Urinary bladder (tissue), 4 donors: Measurements from ENCODE around the gene LIG1. TPM values are rescaled to one million over a fixed set of nuclear protein-coding genes. Genes with fewer than 3 reads are reported as not detected.

Source experiments
- DNase-seq: peaks from one replicate; pipeline ENCODE4 v3.0.0-alpha.2; 2015; ENCODE audit errors: extremely low spot score
- H3K27ac ChIP-seq: one replicate; pipeline ENCODE4 v1.5.1; 2013; ENCODE audit warnings: low read depth, mild to moderate bottlenecking, moderate library complexity
- H3K36me3 ChIP-seq: one replicate; pipeline ENCODE4 v1.6.1; 2013; ENCODE audit warnings: mild to moderate bottlenecking, moderate library complexity; ENCODE audit not compliant: insufficient read depth
- H3K4me1 ChIP-seq: one replicate; pipeline ENCODE4 v1.6.1; 2013; ENCODE audit warnings: mild to moderate bottlenecking, moderate library complexity; ENCODE audit not compliant: insufficient read depth
- H3K4me3 ChIP-seq: one replicate; pipeline ENCODE4 v1.5.1; 2013; ENCODE audit warnings: low read depth, low read length
- WGBS: extraction: QIAGEN DNeasy Blood & Tissue Kit; methylation state at CpG from one replicate; pipeline ENCODE4 v1.1.7; 2013; 5-methylcytosine and 5-hydroxymethylcytosine counted together
- polyA plus RNA-seq: library from polyadenylated mRNA; stranded (reverse); fragments of 200-250 nt; gene quantifications from one replicate; pipeline ENCODE4 v1.2.3, GENCODE V29; 2013
- total RNA-seq: library from RNA; depleted of rRNA; stranded (reverse); fragments of >200 nt; gene quantifications from one replicate; pipeline ENCODE4 v1.2.3, GENCODE V29; 2014
- donor health status: healthy with polysubstance abuse.
- donor health status: healthy.

Gene LIG1
- total and polyA plus RNA-seq, 2 donors: 11.4 to 21.6 TPM

- WGBS: 4% methylated on average over 15 of the region's 15 CpGs
- peak overlapping the region; percentile 74 for H3K4me3 ChIP-seq
- H3K36me3 ChIP-seq: no peaks in the 10 kb centered on the region
- H3K27ac ChIP-seq: no peak overlapping the region
- peak; percentile 35 for DNase-seq
- H3K4me1 ChIP-seq: no peaks in the 10 kb centered on the region
Measured at GRCh38 chr19:48169578-48169938, 586 bp downstream of the LIG1 start.

- Histone ChIP-seq H3K27ac (no peak overlapping the region), H3K4me3 (no peak overlapping the region), H3K4me1 (no peaks in the 10 kb centered on the region), H3K36me3 (no peaks in the 10 kb centered on the region)
- no peak for DNase-seq
- WGBS: 91% methylated on average over 5 of the region's 5 CpGs
Measured at GRCh38 chr19:48168689-48169088, 1.5 kb downstream of the LIG1 start.

- no peak for DNase-seq
- no peak overlapping the region for H3K4me3 ChIP-seq
- 92% methylated on average over 12 of the region's 12 CpGs for WGBS
Measured at GRCh38 chr19:48158210-48158790, 11.8 kb downstream of the LIG1 start.

GRCh38 chr19:48154003-48154402 lies 16.1 kb downstream of the LIG1 start:
- H3K27ac ChIP-seq: no peak overlapping the region
- no peaks in the 10 kb centered on the region for H3K36me3 ChIP-seq
- no peak overlapping the region for H3K4me3 ChIP-seq
- 52% methylated on average over 9 of the region's 9 CpGs for WGBS
- DNase-seq: no peak
- H3K4me1 ChIP-seq: no peaks in the 10 kb centered on the region

More at GRCh38 chr19:48158210-48158790, 11.8 kb downstream of the LIG1 start:
- no peak overlapping the region for H3K27ac ChIP-seq
- H3K4me1 ChIP-seq: no peaks in the 10 kb centered on the region
- peaks cover 2% of the 10 kb centered on the region for H3K36me3 ChIP-seq

- no peaks in the 10 kb centered on the region for H3K36me3 ChIP-seq
- no peak overlapping the region for H3K27ac ChIP-seq
- no peak overlapping the region for H3K4me3 ChIP-seq
- H3K4me1 ChIP-seq: no peaks in the 10 kb centered on the region
- peak; percentile 20 for DNase-seq
- WGBS: 32% methylated on average over 8 of the region's 8 CpGs
Measured at GRCh38 chr19:48152551-48152950, 17.6 kb downstream of the LIG1 start.

- DNase-seq: no peak
- H3K4me3 ChIP-seq: no peak overlapping the region
- no peaks in the 10 kb centered on the region for H3K36me3 ChIP-seq
- no peaks in the 10 kb centered on the region for H3K4me1 ChIP-seq
- WGBS: 30% methylated on average over 6 of the region's 6 CpGs
- no peak overlapping the region for H3K27ac ChIP-seq
Measured at GRCh38 chr19:48149430-48149829, 20.7 kb downstream of the LIG1 start.

- no peak overlapping the region for H3K27ac ChIP-seq
- H3K36me3 ChIP-seq: no peaks in the 10 kb centered on the region
- H3K4me1 ChIP-seq: no peaks in the 10 kb centered on the region
- 96% methylated on average over 9 of the region's 9 CpGs for WGBS
- H3K4me3 ChIP-seq: no peak overlapping the region
- DNase-seq: no peak
Measured at GRCh38 chr19:48148576-48148975, 21.6 kb downstream of the LIG1 start.

GRCh38 chr19:48147597-48148175 lies 22.5 kb downstream of the LIG1 start:
- Histone ChIP-seq H3K4me3 (no peak overlapping the region), H3K36me3 (no peaks in the 10 kb centered on the region), H3K4me1 (no peaks in the 10 kb centered on the region), H3K27ac (no peak overlapping the region)
- WGBS: 92% methylated on average over 4 of the region's 4 CpGs
- no peak for DNase-seq

GRCh38 chr19:48139053-48139452 lies 31.1 kb downstream of the LIG1 start:
- no peak overlapping the region for H3K27ac ChIP-seq
- 86% methylated on average over 6 of the region's 6 CpGs for WGBS
- H3K36me3 ChIP-seq: no peaks in the 10 kb centered on the region
- DNase-seq: no peak
- H3K4me3 ChIP-seq: no peak overlapping the region
- H3K4me1 ChIP-seq: no peaks in the 10 kb centered on the region

- Histone ChIP-seq H3K4me1 (no peaks in the 10 kb centered on the region), H3K36me3 (no peaks in the 10 kb centered on the region), H3K27ac (no peak overlapping the region), H3K4me3 (no peak overlapping the region)
- 91% methylated on average over 26 of the region's 26 CpGs for WGBS
- DNase-seq: no peak
Measured at GRCh38 chr19:48137411-48137810, 32.7 kb downstream of the LIG1 start.

- no peaks in the 10 kb centered on the region for H3K36me3 ChIP-seq
- DNase-seq: no peak
- H3K27ac ChIP-seq: no peak overlapping the region
- H3K4me3 ChIP-seq: no peak overlapping the region
- H3K4me1 ChIP-seq: no peaks in the 10 kb centered on the region
- 94% methylated on average over 4 of the region's 4 CpGs for WGBS
Measured at GRCh38 chr19:48136547-48136946, 33.6 kb downstream of the LIG1 start.

- H3K4me3 ChIP-seq: no peak overlapping the region
- H3K4me1 ChIP-seq: no peaks in the 10 kb centered on the region
- no peak overlapping the region for H3K27ac ChIP-seq
- H3K36me3 ChIP-seq: no peaks in the 10 kb centered on the region
- DNase-seq: no peak
- WGBS: 72% methylated on average over 8 of the region's 8 CpGs
Measured at GRCh38 chr19:48135411-48135810, 34.7 kb downstream of the LIG1 start.

GRCh38 chr19:48133094-48133493 lies 37.0 kb downstream of the LIG1 start:
- no peak overlapping the region for H3K27ac ChIP-seq
- H3K36me3 ChIP-seq: no peaks in the 10 kb centered on the region
- no peak for DNase-seq
- H3K4me3 ChIP-seq: no peak overlapping the region
- H3K4me1 ChIP-seq: no peaks in the 10 kb centered on the region
- WGBS: 96% methylated on average over 6 of the region's 6 CpGs

- H3K4me1 ChIP-seq: no peaks in the 10 kb centered on the region
- peaks cover 4% of the 10 kb centered on the region for H3K36me3 ChIP-seq
- H3K4me3 ChIP-seq: no peak overlapping the region
- no peak overlapping the region for H3K27ac ChIP-seq
- WGBS: 98% methylated on average over 6 of the region's 6 CpGs
- no peak for DNase-seq
Measured at GRCh38 chr19:48127561-48127960, 42.6 kb downstream of the LIG1 start.
